ENCODE results near the gene SH2B2.
"Not testable (repeated sequence)": the region's sequence is repeated elsewhere in the genome, so short reads cannot be mapped to it uniquely, and the experiment has no call there.

SH2B2 gene

GRCh38 chr7:102297487-102298218 lies 11.0 kb downstream of the SH2B2 start (continued):
- no peak for TF ChIP-seq TSHZ2 (CRISPR knock-in tag; IDR thresholded peaks at IDR 0.05)
- no peak for TF ChIP-seq OSR1 (CRISPR knock-in tag; IDR thresholded peaks at IDR 0.05)
- no peak for TF ChIP-seq GLIS3 (CRISPR knock-in tag; IDR thresholded peaks at IDR 0.05)
- no peak for TF ChIP-seq ISL1 (CRISPR knock-in tag; IDR thresholded peaks at IDR 0.05)
- TF ChIP-seq ZFP30 (CRISPR knock-in tag; IDR thresholded peaks at IDR 0.05) = no peak

DNA sequence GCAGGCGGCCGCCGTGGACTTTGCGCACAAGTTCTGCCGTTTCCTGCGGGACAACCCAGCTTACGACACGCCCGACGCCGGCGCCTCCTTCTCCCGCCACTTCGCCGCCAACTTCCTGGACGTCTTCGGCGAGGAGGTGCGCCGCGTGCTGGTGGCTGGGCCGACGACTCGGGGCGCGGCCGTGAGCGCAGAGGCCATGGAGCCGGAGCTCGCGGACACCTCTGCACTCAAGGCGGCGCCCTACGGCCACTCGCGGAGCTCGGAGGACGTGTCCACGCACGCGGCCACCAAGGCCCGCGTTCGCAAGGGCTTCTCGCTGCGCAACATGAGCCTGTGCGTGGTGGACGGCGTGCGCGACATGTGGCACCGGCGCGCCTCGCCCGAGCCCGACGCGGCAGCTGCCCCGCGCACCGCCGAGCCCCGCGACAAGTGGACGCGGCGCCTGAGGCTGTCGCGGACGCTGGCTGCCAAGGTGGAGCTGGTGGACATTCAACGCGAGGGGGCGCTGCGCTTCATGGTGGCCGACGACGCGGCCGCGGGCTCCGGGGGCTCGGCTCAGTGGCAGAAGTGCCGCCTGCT lies 14.1 kb downstream of the SH2B2 start:
- no peak for TF ChIP-seq ZNF565 (CRISPR knock-in tag; conservative IDR thresholded peaks at IDR 0.05; ENCODE audit: low read depth)
- TF ChIP-seq TSHZ2 (CRISPR knock-in tag; IDR thresholded peaks at IDR 0.05) = no peak
- TF ChIP-seq TOX (CRISPR knock-in tag; IDR thresholded peaks at IDR 0.05; ENCODE audit: borderline replicate concordance) = no peak
- TF ChIP-seq OSR1 (CRISPR knock-in tag; IDR thresholded peaks at IDR 0.05) = no peak
- TF ChIP-seq CSRNP3 (CRISPR knock-in tag; IDR thresholded peaks at IDR 0.05) = no peak
- no peak for TF ChIP-seq ZFP3 (CRISPR knock-in tag; IDR thresholded peaks at IDR 0.05)
- no peak for ATAC-seq

DNA sequence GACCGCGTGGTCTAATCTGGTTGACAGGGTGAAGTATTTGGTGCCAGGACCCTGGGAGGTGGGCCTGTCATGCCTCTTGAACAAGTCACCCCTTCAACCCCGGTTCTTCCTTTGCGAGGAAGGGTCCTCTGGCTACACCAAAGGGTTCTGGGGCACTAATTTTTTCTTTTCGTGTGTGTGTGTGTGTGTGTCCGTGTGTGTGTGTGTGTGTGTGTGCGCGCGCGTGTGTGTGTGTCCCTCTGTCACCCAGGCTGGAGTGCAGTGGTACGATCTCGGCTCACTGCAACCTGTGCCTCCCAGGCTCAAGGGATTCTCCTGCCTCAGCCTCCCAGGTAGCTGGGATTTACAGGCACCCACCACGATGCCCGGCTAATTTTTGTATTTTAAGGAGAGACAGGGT lies 14.7 kb downstream of the SH2B2 start:
- ATAC-seq = not testable (repeated sequence)

DNA sequence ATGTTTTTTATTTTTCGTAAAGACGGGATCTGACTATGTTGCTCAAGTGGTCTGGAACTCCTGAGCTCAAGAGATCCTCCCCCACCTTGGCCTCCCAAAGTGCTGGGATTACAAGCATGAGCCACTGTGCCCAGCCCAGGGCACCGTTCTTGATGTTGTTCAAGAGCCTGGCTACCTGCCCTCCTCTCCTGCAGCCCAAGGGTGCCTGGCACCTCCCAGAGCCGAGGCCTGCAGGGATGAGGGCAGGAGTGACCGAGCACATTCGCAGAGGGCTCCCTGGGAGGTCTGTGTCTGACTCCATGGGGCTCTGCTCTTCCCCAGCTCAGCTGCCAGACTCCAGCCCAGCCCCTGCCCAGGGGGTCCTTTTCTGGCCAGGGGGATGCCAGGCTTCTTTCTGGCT lies 15.4 kb downstream of the SH2B2 start:
- TF ChIP-seq ESRRG (CRISPR knock-in tag; IDR thresholded peaks at IDR 0.05) = no peak
- no peak for TF ChIP-seq ISL1 (CRISPR knock-in tag; IDR thresholded peaks at IDR 0.05)
- TF ChIP-seq ZNF8 (CRISPR knock-in tag; IDR thresholded peaks at IDR 0.05) = no peak
- TF ChIP-seq, protein P1, sequence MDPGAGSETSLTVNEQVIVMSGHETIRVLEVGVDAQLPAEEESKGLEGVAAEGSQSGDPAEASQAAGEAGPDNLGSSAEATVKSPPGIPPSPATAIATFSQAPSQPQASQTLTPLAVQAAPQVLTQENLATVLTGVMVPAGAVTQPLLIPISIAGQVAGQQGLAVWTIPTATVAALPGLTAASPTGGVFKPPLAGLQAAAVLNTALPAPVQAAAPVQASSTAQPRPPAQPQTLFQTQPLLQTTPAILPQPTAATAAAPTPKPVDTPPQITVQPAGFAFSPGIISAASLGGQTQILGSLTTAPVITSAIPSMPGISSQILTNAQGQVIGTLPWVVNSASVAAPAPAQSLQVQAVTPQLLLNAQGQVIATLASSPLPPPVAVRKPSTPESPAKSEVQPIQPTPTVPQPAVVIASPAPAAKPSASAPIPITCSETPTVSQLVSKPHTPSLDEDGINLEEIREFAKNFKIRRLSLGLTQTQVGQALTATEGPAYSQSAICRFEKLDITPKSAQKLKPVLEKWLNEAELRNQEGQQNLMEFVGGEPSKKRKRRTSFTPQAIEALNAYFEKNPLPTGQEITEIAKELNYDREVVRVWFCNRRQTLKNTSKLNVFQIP (CRISPR knock-in tag; IDR thresholded peaks at IDR 0.05; ENCODE audit: borderline replicate concordance, low read depth) = no peak
- TF ChIP-seq CSRNP3 (CRISPR knock-in tag; IDR thresholded peaks at IDR 0.05) = no peak
- ATAC-seq = no peak
